GM19043 (cell line): ENCODE data around the gene DLEC1.

ENCODE experiments used
- ATAC-seq: cut with Tn5 transposase; IDR thresholded peaks from one replicate; pipeline ENCODE4 v1.9.1; 2021; ENCODE audit warnings: low read depth; ENCODE audit not compliant: unreplicated experiment

The DLEC1 gene

DNA sequence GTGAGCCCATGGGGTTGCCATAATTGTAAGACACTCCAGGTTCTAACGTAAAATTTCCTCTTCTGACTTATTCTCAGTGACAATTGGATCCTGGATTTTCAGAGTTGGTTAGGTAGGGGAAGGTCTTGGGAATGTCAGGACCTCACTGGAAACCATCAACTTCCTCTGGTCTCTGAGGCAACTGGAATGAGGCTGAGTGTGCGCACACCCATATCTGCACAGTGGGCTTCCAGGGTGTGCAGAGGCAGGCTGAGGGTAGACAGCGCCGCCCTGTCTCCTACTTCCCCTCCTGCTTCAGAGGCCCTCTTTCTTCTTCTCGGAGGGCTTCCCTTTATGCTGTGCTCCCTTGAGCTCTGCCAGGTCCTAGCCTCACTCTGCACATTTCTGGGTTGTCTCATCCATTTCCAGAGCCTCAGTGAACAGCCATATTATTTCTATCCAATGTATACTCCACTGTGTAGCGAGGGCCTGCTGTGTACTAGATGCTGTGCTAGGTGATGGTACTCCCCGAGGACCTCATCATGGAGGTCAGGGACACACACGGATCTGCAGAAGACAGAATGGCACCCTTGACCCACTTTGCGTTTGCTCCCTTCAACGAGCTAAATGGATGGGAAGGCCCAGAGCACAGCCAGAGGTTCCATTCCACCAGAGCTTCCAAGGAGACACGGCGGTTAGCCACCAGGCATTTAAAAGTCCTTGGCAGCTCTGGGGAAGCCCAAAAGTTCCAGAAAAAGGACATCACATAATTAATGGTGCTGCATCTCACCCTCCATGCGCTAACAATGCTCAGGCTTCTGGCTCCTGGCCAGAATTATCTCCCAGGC, 79.6 kb downstream of the DLEC1 start:
- ATAC-seq = no peak

DNA sequence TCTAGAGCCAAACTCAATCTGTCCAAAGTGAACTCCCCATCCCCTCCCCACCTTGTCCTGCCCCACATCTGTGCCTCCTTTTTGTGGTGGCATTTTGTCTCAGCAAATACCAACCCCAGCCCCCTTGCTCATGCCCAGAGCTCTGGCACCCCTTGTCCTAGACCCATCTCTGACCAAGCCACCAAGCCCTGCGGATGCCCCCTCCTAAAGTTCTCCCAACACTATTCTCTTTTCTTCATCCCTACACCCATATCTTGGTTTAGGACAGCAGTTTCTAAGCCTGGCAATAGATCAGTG, 80.2 kb downstream of the DLEC1 start:
- no peak for ATAC-seq

DNA sequence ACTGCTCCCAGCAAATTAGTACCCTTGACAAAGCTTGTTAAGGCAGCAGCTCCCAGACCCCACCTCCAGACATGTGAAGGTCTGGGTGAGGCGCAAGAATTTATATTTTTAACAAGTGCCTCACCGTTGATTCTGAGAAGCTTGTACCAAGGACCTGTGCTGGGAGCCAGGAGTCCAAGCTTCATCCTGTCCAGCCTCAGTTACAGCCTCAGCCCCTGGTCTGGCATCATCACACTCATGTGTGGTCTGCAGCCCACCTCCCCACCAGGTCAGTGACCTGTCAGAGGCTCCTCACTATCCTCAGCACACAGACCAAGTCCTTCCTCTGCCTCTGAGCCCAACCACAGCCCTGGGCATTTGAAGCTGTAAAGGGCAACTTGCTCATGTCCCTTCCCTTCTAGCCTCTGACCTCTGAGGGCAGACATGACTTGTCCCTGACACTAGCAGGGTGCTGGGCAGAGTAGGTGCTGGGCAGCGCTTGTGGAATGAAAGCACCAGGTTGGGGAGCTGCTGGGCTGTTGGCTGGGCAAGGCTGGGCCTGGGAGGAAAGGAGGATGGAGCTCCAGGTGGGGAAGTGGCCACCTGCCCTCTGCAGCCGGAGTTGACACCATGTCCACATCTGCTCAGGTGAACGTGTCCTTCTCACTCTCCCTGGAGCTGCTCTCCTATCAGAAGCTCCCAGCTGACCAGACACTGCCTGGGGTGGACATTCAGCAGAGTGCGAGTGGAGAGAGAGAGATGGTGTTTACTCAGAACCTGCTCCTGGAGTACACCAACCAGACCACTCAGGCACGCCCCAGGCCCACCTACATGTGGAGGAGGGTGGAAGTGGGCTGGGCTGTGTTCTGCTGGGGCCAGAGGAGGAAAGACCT, 81.0 kb downstream of the DLEC1 start:
- ATAC-seq = no peak

DNA sequence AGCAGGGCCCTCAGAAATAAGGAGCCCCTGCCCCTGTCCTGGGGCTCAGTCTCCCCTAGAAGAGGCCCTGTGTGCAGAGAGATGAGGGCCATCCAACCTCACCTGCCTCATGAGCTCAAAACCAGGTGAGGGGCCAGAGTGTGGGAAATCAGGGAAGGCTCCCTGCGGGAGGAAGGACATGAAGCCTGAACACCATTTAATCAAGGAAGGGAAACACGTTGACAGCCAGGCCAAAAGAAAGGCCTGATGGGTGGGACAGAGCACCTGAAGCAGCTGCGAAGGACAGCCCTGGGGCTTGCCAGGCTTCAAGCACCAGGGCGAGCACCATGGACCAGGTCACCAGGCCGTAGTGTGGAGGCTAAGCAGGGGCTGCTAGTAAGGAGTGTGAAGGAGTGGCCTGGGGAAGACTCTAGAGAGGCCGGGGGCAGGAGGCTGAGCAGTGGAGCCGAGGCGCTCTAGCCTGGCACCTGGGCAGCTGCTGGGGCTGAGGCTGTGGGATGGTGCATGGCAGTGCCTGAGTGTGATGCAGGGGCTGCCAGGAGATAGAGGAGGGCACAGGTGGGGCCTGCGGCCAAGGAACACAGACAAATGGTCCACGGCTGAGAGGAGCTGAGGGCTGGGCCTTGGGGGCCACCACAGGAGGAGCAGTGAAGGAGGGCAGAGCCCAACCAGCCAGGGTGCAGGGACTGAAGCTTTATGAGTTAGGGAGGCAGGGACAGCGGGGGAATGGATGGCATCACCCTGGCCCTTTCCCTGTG, 81.9 kb downstream of the DLEC1 start:
- no peak for ATAC-seq

DNA sequence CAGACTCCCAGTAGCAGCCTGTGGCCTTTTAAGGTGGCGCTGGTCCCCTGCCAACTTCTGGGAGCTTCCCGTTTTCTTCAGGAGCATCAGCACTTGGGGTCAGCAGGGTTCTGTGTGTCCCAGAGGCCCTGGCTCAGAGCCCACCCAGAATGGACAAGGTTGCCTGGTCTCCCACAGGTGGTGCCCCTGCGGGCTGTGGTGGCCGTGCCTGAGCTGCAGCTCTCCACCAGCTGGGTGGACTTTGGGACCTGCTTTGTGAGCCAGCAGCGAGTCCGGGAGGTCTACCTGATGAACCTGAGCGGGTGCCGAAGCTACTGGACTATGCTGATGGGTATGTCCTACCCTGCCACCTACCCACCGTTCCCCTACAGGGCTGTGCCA, 82.4 kb downstream of the DLEC1 start:
- no peak for ATAC-seq

DNA sequence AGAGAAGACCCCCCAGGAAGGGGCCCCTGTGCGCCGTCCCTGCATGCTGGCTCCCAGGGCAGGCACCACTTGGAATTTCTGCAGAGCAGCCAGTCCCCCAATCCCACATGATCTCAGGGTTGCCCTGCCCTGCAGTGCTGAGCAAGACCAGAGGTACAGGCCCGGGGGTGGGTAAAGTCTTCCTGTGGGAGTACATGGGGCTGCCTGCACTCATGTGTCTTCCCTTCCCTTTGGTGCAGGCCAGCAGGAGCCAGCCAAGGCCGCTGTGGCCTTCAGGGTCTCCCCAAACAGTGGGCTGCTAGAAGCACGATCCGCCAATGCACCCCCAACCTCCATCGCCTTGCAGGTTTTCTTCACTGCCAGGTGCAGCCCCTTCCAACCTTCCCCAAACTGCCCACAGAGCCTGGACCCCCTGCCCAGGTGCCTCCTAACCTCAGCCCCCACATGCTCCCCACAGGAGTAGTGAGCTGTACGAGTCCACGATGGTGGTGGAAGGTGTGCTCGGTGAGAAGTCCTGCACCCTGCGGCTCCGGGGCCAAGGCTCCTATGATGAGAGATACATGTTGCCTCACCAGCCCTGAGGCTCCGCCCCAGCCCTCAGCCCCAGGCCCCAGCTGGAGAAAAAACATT, 82.9 kb downstream of the DLEC1 start:
- no peak for ATAC-seq

DNA sequence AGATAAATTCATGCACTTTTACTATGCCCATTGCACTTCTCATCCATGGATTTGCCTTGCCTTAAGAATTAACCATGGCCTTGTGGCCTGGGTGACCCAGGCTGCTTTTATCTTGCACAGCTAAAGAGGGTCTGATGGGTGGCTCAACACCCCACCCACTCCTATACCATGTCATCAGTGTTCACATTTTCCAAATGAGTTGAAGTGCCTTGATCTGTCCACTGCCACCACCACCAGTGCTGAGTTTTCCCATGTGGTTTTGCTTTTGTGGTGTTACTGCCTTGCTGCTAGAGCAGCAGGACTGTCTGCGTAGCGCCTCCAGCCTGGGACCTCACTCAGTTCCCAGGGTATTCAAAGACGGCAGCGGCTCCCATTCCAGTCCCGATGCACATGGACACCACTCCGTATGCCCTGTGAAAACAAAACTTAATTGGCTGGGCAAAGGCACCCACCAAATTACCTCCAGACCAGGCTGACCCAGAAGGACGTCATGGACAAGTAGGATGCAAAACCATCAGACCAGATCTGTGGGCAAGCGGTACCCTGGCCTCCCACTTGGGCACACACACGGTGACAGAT, 83.8 kb downstream of the DLEC1 start:
- no peak for ATAC-seq

DNA sequence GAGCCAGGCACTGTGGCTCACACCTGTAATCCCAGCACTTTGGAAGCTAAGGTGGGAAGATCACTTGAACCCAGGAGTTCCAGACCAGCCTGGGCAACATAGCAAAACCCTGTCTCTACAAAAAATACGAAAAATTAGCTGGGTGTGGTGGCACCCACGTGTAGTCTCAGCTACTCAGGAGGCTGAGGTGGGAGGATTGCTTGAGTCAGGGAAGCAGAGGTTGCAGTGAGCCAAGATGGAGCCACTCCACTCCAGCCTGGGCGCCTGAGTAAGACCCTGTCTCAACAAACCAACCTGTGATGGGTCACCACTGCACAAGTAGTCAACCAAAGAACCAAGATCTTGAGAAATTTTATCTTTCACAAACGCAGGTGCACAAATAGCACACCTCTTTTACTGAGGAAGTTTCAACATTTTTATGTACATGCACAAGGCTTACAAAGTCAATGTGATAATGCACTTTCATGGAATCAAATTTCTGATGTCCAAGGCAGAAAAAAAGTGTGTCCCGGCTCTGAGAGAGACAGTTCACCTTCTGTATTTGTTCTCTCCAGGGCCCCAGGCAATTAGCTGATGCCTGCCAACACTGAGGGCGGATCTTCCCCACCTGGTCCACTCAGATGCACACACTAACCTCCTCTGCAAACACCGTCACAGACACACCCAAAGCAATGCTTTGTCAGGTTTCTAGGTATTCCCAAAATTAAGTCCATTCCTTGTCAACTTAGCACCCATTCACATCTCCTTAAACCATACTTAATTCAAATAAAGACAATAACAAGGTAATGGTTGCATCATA, 85.5 kb downstream of the DLEC1 start:
- ATAC-seq = no peak

DNA sequence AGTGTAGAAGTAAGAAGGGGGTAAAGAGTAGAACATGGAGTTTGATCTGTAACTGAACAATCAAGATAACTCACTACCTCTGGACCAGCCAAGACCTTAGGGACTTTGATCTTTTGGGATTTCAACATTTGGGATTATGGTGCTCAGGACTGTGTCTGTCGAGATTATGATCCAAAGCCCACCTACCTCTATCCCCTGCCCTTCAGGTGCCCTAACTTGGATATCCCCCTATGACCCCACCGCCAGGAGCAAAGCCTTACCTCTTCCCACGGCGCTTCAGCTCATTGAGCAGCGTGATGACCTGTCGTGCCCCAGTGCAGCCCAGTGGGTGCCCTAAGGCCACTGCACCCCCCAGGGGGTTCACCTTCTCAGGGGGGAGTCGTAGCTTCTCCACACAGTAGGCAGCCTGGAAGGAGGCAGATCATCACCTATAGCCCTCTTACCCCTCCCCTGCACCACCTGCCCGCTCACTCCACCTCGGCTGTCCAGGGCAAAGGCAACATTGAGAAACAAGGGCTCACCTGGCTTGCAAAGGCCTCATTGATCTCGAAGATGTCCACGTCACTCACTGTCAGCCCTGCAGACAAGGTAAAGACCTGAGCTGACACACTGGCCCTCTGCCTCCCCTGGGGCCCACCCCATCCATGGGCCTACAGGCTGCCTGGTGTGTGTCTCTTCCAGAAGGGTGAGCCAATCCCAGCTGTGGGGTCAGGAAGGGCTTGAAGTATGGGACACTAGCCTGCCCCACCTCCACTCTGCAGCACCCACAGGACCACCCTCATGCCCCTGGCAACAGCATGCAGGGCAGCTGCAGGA, 86.5 kb downstream of the DLEC1 start:
- no peak for ATAC-seq

DNA sequence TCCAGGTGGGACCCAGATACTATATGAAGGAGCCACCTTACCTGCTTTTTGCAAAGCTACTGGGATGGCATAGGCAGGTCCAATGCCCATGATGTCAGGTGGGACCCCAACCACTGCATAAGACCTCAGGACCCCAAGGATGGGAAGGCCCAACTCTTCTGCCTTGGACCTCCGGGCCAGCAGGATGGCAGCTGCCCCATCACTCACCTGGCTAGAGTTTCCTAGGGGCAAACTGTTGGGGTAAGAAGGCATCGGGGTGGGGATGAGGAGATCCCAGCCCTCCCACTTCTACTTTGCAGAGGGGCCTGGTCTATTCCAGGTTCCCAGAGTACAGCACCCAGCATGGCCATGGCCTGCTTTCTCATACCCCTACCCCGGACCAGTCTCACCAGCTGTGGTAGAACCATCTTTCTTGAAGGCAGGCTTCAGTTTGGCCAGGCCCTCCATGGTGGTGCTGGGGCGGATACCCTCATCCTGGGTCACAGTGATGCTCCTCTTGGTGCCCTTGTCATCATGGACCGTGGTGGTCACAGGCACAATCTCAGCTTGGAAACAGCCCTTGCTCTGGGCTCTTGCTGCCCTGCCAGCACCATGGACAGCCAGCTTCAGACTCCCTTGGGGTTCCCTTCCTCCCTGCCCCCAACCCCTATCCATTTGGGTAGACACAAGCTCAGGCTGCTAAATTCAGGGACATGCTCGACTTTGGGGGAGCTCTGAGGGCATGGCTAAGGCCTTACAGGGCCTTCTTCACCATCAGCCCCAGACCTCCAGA, 87.3 kb downstream of the DLEC1 start:
- ATAC-seq = no peak

DNA sequence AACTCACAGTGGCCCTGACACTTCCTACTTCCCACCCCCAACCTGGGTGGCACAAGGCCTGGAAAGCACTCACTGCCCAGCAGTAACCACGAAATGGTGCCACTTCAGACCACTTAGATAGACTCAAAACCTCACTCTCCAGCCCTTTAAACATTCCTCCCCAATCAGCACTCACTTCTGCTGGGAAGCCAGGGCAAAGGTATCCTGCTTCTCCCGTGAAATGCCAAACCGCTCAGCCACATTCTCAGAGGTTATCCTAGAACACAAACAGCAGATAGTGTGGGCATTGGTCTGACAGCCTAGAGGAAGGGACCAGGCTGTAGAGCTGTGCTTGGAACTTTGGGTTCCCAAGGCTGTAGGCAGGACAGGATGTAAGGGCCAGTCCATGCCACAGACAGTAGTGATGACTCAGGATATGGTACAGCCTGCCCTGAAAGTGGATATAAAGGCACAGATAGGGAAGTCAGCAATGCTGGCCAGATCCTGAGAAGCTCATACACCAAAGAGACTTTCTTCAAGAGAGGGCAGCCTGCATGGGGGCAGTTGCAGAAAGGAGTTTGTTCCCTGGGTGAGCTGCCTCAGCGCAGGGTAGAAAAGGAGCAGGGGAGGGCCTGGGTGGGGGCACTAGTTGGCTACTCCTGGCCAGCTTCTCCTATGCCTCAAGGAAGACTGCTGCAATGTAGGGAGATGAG, 88.7 kb downstream of the DLEC1 start:
- ATAC-seq = no peak

DNA sequence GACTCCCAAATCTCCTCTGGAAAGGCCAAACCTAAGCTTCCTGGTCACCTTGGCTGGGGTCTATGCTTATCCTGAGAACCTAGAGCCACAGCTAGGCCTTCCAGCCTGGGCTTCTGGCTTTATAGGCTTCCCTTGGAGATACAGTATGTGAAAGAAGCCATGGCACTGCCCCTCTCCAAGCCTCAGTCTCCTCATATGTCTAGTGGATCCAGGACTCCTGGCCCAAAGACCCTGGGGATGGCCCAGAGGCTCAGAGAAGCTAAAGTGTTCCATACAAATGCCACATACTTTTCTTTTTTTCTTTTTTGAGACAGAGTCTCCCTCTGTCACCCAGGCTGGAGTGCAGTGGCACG, 89.3 kb downstream of the DLEC1 start:
- ATAC-seq = no peak

DNA sequence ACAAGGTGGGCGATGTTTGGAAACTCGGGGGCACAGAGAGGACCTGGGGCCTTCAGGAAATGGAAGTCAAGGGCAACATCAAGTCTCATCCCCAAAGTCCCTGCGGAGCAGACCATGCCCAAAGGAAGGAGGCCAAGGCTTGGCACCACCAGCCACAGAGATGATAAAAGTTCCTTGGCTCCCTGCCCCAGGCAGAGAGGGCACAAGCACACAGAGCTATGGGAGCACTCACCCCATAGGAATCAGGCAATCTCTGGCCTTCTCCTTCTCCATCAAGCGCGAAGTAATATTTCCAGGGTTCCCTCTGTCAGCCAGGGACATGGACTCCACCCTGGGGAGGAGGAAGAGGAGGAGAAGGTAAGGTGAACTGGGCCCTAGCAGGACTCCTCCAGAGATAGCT, 90.0 kb downstream of the DLEC1 start:
- ATAC-seq = no peak

DNA sequence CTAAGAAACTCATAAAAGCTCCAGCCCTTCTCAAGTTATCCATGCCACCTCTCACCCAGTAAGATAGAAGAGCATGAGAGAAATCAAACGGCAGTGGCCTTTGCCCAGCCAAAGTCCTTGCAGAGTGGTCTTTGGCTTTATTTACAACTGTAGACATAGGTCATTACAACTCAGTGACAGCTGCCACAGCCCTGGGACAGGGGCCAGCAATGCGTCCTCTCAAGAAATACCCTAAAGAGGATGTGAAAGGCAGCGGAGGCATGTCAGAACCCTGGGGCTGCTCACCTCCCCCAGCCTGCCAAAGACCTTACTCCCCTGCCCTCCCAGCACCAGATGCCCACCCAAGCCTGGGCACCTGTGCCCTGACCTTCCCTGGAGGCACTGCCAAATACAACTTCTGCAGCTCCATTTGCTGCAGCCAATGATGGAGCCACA, 91.6 kb downstream of the DLEC1 start:
- ATAC-seq = no peak

DNA sequence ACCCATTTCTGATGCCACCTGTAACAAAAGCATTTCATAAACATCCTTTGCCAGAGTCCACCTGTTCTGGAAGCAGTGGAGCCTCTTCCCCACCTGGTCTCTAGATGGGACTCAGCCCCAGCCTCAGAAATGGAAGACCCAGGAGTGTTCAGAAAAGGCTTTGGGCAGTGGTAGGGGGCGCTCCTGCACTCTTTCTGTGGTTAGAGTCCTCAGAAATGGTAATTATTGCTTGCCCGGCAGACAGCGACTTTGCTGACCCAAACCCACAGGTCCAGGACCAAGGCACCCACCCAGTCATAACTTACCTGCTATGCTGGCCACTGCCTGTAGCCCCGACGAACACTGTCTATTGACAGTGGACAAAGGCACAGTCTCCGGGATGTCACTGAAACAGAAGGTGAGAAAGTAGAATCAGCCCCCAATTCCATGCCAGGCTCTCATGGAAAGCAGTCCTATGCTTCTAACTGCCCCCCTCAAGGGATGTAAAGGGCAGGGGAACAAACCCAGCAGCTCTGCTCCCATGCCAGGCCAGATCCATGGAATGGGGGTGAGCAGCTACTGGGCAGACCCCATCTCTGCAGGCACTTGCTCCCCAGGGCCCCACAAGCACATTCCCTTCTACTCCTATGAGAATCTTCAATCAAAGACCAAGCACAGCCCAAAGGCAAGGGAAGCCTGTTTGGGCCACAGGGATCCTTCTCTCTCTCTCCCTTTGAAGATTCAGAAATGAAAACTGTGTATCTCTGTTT, 92.8 kb downstream of the DLEC1 start:
- no peak for ATAC-seq

DNA sequence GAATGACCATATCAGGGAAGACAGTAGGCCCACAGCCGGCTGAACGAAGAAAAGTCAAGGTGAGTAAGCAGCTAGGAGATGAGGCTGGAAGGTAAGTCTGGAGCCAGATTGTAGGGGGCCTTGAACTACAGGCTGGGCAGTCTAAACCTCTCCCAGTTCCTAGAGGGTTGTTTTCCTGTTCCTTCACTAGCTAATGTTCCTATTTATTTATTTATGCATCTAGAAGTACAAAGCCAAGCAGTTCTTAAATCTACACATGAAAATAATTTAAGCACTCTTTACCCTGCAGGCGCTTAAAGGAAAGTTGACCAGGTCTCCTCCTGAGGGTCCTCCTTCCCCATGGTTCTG, 94.2 kb downstream of the DLEC1 start:
- no peak for ATAC-seq
